ELF-1 (cell line): Measurements from ENCODE around the gene SMIM10L2A.
A peak's percentile ranks its signal among the peaks of the same experiment; 100 is the strongest.
"Not testable (repeated sequence)": the region's sequence is repeated elsewhere in the genome, so short reads cannot be mapped to it uniquely, and the experiment has no call there.

Source experiments
- DNase-seq: peaks from one replicate; pipeline ENCODE4 v3.0.0-alpha.2; 2016; ENCODE audit warnings: low read depth, low spot score

SMIM10L2A gene

DNA sequence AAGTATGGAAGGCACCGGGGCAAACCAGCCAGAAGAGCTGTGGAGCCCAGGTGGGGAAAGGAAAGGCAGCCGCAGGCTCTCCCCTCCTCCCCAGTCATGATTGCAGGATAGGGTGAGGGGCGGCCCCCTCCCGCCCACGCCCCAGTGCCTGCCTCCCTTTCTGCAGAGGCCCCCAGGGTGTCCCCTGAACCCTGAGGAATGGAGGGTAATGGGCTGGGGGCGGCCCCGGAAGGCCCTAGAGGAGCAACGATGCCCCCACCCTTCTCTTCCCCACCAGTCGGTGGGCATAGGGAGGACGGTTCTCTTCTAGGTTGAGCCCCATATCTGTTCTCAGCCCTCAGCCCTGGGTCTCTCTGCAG is 1.0 kb downstream of the SMIM10L2A start:
- DNase-seq: not testable (repeated sequence)

- DNase-seq: peak; percentile 36
Measured at GRCh38 chrX:135423173-135423864, 1.6 kb downstream of the SMIM10L2A start.

GRCh38 chrX:135424469-135424868 is 2.7 kb downstream of the SMIM10L2A start:
- no peak for DNase-seq

GRCh38 chrX:135425026-135425965 is 3.6 kb downstream of the SMIM10L2A start:
- DNase-seq: no peak

GRCh38 chrX:135429429-135429828 is 7.7 kb downstream of the SMIM10L2A start:
- no peak for DNase-seq

DNA sequence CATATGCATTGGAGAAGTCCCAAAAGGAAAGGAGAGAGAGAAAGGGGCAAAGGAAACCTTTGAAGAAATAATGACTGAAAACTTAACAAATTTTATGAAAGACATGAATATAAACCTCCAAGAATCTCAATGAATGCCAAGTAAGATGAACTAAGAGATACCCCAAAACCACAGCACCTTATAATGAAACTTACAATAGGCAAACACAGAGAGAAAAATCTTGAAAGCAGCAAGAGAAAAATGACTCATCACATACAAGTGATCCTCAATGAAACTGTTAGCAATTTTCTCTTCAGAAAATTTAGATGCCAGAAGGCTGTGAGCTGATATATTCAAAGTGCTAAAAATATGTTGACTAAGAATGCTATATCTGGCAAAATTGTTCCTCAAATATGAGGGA is 10.1 kb downstream of the SMIM10L2A start:
- no peak for DNase-seq

GRCh38 chrX:135432453-135432852 is 10.7 kb downstream of the SMIM10L2A start:
- DNase-seq: no peak

GRCh38 chrX:135432881-135433521 is 11.3 kb downstream of the SMIM10L2A start:
- DNase-seq: no peak

DNA sequence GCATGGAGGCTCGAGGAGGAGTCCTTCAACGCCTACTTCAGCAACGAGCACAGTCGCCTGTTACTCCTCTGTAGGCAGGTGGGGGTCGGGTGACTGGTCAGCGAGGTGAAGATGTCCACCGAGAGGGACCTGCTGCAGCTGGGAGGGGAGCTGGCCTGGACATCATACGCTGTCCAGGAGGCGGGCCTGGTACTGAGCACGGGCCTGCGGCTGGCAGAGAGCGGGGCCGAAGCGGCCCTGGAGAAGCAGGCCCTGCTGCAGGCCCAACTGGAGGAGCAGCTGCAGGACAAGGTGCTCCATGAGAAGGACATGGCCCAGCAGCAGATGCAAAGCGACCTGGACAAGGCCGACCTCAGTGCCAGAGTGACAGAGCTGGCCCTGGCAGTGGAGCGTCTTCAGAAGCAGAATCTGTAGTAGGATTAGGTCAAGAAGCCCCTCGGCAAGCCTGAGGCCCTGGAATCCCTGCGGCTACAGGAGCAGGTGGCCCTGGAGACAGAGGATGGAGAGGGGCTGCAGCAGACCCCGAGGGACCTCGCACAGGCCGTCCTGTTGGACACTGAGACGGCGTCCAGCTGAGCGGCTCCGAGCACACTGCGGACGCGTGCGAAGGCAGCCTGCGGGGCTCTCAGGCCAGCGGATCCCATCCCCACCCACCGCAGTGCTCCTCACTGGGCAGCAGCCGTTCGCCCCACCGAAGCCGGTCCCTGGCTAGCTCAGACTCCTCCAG is 11.9 kb downstream of the SMIM10L2A start:
- no peak for DNase-seq

- no peak for DNase-seq
Measured at GRCh38 chrX:135434258-135435138, 12.8 kb downstream of the SMIM10L2A start.

DNA sequence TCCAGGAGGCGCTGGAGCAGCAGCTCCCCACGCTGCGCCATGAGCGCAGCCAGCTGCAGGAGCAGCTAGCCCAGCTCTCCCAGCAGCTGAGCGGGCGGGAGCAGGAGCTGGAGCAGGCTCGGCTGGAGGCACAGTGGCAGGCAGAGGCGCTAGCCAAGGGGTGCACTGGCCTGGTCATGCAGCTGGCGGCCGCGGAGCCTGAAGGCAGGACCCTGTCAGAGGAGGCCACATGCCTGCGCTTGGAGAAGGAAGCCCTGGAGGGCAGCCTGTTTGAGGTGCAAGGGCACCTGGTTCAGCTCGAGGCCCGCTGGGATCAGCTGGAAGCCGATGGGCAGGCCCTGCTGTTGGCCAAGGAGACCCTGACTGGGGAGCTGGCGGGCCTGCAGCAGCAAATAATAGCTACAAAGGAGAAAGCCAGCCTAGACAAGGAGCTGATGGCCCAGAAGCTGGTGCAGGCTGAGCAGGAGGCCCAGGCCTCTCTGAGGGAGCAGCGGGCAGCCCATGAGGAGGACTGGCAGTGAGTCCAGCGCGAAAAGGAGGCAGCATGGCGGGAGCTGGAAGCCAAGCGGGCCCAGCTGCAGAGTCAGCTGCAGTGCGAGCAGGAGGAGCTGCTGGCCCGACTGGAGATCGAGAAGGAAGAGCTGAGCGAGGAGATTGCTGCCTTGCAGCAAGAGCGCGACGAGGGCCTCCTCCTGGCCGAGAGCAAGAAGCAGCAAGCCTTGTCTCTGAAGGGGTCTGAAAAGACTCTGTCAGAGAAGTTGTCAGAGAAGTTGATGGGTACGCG is 13.6 kb downstream of the SMIM10L2A start:
- DNase-seq: peak; percentile 45

DNA sequence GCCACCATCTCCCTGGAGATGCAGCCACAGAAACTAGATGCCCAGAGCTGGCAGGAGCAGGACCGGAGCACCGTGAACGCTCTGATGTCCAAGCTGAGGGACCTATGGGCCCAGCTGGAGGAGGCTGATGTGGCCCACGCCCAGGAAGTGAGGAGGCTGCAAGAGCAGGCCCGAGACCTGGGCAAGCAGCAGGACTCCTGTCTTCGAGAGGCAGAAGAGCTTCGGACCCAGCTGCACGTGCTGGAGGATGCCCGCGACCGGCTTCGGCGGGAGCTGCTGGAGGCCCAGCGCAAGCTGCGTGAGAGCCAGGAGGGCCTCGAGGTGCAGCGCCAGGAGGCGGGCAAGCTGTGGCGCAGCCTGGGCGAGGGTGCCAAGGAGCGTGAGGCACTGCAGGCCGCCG is 14.2 kb downstream of the SMIM10L2A start:
- DNase-seq: no peak

DNA sequence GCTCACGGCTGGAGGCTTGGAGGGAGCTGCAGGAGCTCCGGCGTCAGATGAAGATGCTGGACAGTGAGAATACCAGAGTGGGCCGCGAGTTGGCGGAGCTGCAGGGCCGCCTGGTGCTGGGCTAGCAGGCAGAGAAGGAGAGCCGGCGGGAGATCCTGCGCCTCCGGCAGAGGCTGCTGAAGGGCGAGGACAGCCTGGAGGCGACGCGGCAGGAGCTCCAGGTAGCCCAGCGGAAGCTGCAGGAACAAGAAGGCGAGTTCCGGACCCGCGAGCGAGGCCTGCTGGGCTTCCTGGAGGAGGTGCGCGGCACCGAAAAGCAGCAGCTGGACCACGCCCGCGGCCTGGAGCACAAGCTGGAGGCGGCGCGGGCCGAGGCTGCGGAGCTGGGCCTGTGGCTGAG is 14.7 kb downstream of the SMIM10L2A start:
- peak; percentile 68 for DNase-seq

DNA sequence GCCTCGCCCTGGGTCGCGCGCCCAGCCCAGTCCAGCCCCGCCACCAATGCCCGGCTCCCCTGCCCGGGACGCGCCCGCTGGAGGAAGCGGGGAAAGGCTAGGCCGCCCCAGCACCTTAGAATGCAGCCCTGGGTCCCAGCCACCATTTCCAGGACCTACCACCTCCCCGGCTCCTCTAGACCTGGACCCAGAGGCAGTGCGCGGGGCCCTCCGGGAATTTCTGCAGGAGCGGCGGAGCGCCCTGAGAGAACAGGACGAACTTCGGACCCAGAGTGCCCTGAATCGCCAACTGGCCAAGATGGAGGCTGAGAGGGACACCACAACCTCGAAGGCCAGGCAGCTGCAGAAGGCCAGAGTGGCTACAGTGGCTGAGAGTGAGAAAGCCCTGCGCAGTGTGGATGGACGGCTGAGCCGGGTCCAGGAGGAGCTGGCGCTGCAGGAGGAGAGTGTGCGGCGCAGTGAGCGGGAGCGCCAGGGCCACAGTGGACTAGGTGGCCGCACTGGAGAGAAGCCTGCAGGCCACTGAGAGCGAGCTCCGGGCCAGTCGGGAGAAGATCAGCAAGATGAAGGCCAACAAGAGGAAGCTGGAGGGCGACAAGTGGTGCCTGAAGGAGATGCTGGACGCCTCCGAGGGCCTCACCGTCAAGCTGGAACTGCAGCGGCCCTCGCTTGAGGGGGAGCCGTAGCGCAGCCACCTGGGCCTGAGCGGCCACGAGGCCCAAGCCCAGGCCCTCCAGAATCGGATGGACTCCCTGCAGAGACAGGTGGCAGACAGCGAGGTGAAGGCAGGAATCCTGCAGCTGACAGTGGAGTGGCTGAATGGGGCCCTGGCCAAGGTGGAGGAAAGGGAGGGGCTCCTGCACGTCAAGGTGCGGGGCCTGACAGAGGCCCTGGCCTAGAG is 15.5 kb downstream of the SMIM10L2A start:
- no peak for DNase-seq

DNA sequence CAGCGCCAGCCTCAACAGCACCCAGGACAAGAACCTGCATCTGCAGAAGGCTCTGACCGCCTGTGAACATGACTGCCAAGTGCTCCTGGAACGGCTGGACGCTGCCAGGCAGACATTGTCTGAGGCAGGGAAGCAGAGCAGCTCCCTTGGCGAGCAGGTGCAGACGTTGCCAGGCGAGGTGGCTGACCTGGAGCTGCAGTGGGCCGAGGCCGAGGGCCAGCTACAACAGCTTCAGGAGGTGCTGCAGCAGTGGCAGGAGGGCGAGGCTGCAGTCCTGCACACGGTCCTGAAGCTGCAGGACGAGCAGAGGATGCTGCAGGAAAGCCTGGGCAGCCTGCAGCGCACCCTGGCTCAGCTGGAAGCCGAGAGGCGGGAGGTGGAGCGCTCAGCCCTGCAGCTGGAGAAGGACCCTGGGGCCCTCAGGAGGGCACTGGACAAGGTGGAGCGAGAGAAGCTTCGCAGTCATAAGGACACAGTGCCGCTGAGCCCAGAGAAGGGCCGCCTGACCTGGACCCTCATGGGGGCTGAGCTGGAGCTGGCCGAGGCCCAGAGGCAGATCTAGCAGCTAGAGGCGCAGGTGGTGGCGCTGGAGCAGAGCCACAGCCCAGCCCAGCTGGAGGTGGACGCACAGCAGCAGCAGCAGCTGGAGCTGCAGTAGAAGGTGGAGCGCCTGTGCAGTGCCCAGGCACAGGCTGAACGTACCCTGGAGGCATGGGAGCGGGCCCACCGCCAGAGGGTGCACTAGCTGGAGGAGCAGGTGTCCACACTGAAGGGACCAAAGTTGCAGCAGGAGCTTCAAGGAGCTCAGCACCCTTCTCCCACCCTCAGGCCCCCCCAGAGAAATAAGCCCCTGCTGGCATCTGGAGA is 16.4 kb downstream of the SMIM10L2A start:
- DNase-seq: peak; percentile 51

DNA sequence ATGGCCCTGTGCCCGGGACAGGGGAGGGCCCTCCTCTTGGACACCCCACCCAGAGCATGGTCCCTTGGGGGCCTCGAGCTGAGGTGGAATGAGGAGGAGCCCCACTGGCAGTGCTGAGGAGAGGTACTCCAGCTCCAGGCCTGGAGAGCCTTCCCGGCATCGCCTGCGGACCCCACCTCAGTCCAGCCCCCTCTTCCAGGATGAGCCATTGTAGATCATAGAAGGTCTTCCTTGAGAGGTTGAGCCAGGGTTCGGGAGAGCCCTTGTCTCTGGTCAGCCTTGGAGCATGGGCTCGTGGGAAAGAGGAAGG is 16.9 kb downstream of the SMIM10L2A start:
- no peak for DNase-seq

GRCh38 chrX:135449637-135450550 is 28.1 kb downstream of the SMIM10L2A start:
- DNase-seq: no peak
